NK-92 treated with Interleukin-12 subunit alpha and Interleukin-12 subunit beta, amount 100 ng/mL, for 24 hours (cell line): ENCODE data around the gene ADCYAP1.

Experiments
- DNase-seq: peaks from one replicate; lab custom pipeline; 2025; lab: John Stamatoyannopoulos, UW

ADCYAP1 gene

DNA sequence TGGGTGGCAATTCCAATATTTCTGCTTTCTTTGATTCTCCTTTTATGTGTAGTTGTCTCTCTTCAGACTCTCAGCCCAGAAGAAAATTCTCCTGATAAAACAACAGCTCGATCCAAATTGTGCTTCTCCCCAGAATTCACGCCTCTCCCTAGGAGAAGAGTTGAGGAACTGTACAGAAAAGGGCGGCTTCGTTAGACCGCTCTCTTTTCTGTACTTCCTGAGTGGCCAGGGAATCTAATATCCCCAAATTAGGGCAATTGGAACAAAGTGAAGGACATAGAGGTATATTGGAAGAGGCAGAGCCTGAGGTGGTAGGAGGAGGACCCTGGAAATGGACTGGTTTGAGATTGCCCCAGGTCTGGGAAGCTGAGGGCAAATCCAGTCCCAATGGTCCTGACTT is 5.6 kb downstream of the ADCYAP1 start:
- no peak for DNase-seq

DNA sequence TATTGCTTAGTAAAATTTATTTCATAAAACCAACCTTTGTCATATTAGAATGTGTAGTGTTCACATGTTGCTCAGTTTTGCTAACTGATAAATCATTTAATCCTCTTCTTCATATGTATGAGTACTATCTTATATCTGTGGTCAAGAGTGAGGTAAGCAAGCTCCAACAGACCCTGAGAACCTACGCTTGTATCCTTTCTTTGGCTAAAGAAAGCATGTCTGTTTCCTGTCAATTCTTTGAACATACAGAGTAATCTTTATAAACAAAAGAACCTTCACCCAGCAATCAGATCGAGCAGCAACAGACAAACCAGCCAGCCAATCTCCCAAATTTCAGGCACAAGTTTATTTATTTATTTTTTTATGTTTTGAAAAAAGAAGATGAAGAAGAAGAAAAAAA is 6.4 kb downstream of the ADCYAP1 start:
- no peak for DNase-seq

DNA sequence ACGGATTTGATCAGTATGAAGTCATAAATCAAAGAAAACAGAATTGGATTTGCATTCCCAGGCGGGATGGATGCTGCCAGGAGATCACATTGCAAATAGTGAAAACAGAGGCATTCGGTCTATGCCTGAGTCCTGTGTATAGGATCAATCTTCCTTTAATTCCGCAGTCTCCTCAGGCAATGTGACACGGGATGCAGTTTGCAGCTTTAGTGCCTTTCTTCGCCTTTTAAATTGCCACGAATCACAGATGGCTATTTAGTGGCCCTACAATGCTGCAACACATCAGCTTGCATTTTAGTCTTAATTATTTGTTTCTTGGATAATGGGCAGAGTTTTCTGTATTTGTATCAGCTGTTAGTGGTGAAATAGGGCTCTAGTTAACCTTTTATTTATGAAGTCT is 6.8 kb downstream of the ADCYAP1 start:
- DNase-seq: no peak

DNA sequence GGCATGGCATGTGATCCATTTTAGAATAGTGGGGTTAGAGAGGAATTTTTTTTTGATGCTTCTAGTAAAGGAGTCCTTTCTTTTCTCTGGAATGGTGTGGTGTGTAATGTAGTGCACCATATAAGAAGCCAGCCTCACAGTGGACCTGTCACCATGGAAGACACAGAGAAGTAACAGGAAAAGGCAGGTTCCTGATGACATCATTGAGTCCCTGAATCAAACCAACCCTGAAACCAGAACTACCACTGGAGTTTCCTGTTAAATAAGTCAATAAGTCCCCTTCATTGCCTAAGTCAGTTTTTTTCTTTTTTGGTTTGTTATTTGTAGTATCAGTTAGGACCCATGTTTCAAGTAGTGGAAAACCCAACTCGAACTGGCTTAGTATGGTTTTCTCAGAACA is 11.9 kb downstream of the ADCYAP1 start:
- DNase-seq: no peak

DNA sequence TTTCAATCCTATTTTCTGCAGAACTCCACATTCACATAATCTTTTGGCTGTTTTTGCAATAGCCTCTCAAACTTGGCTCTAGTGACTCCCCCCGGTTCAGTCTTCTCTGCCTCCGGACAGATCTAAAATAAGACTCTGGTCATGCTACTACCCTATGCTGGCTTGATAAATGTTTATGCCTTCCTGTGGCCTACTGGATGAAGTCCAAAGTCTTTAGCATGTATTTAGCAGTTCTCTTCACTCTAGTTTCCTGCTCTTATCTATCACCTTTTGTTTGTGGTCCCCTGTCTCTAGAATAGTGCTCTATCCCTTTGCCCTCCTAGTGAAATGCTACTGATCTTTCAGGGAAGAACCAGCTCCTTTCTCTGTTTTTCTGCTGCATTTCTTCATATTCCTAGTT is 14.4 kb downstream of the ADCYAP1 start:
- DNase-seq: no peak

DNA sequence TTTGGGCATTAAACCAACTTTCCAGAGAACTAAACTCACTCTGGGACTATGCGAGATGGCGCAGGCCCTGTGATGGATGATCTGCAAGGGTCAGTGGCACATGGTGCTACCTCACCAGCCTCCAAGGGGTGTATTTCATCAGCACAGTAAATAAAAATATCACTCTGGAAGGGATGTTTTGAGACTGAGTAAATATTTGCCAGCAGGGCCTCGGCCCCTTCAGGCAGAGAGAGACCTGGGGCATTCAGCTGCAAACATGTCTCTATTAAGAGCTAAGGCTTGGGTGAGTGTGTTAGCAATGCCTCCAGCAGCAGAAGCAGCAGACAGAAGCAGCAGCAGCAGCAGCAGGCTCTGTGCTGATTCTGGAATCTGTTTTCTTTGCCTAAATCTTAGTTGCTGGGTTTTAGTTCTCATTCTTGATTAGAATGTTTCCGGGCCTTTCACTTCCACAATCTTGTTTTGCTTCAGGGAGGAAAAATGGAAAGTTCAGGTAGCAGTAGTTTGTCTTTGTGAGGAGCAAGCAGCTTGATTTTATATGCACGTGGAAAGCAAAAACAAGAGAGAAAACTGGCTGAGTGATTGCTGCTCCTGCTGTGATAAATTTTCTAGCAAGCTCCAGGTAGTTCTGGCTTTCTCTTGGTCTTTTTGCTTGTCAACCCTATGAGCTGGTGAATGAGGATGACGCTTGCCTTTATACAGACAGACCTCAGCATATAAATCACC is 18.6 kb downstream of the ADCYAP1 start:
- no peak for DNase-seq

DNA sequence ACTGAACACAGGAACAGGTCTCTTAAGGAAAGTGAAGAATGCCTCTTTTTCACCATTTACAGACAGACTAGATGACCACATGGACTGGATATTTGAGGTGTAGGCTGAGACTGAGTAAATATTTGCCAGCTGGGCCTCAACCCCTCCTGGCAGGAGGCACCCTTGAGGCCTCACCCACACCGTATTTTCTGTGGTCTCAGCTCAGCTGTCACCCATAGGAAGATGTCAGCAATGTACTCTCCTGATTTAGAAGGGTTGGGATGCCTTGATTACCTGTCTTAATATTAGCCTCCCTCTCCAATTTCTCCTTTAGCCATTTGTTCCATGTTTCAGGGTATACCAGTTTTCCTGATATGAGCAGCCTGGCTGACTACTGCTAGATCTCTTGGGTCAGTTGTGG is 20.3 kb downstream of the ADCYAP1 start:
- no peak for DNase-seq

DNA sequence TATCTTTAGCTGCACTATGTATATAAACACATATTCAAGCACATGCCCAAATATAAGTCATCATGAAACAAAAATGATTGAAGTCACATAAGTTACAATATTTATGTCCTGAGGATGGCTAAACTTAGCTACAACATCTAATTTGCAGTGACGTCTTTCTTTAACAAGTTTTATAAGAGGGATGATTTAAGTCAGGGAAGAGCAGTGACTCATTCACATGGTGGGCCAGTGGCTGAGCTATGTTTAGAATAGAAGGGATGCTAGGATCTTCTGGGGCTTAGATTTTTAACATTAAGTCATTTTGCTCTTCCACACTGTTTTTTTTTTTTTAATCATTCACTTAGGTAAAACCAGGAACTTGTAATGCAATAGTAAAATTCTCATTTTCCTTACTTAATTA is 22.3 kb downstream of the ADCYAP1 start:
- no peak for DNase-seq

DNA sequence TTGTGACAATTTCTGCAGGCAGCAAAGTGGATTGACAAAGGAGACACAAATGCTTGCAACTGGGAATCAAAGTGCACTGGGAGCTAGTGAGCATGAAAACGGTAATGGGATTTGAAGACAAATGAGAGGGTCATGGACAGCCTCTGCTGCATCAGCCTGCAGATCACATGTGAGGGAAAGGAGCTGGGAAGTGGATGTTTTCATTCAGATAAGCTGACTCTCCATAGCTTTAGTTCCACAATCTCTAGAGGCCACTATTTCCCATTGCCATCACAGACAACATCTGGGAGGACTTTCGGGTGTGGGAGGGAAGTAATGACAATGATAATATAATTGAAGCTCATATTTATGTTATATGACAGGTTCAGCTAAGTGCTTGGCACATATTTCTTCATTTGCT is 28.4 kb downstream of the ADCYAP1 start:
- no peak for DNase-seq

DNA sequence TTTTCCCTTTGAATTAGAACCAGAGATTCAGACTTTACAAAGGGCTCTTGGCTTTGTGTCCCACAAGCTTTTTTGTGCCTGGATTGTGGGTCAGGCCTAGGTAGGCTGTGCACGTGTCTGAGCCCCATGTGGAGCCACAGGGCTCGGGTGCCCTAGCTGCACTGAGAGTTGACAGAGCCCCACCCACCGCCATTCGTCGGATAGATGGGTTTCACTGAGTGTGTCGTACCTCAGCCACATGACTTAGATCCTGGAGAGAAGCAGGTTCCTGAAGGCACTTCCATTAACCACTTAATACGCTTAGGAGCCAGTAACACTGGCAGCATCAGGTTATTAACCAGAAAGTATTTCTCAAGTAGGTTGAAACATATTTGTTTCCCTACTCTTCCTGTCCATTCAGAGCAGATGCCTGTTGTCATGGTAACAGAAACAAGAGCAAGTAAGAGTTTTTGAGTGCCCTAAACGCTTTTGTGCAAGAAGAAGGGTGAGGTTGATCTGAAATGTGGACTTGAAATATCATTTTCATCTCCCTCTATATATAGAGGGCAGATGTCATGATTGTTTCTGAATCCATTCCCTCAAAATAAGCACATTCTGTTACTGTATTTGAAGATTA is 30.0 kb downstream of the ADCYAP1 start:
- DNase-seq: no peak

DNA sequence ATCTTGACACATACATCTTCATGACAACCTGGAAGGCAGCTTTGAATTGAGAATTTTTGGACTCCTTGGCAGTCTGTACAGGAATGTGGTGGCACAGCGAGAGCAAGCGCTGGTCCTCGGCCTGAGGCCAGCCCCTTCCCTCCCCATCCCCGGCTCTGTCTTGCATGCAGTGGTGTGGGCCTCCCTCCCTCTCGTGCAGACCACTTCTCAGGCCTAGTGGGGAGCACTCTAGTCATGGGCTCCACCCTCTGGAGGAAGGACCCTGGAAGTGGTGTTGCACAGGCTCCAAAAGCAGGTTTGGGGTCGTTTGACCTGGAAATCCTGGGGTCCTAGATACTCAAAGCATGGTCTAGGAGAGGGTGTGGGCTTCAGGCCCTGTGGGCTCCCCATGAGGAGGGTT is 32.3 kb downstream of the ADCYAP1 start:
- DNase-seq: no peak

DNA sequence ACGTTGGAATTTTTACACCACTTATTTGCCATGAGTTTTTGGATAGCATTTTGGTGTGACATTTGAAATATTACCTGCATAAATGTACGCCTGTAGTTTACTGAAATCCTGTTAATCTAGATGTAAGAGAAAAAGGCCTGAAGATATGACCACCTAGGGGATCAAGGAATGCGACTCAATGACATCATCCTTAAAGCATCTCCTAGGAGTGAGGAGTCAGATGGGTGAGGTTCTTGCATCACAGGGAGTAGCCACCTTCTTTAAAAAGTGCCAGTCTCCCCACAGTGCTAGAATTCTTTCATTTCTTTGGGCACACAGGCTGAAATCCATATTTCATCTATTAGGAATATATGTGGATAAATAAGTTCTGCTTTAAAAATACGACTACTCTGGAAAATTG is 34.5 kb downstream of the ADCYAP1 start:
- DNase-seq: no peak

DNA sequence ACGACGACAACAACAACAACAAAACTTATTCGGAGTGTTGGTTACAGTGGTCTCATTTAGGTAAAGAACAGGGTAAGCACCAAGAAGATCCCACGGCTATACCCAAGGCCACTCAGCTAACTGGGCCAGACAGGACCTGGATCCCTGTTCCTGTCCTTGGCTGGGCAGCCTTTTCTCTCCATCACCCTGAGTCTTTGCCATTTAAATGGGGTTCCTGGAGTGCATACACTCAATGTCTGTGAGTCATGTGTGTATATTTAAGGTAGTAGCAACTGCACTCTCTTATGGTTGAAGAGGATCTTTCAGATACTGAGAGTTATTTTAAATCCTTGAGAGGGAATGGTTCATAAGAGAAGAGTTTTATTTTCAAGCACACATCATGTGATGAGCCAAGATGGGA is 35.3 kb downstream of the ADCYAP1 start:
- DNase-seq: no peak

DNA sequence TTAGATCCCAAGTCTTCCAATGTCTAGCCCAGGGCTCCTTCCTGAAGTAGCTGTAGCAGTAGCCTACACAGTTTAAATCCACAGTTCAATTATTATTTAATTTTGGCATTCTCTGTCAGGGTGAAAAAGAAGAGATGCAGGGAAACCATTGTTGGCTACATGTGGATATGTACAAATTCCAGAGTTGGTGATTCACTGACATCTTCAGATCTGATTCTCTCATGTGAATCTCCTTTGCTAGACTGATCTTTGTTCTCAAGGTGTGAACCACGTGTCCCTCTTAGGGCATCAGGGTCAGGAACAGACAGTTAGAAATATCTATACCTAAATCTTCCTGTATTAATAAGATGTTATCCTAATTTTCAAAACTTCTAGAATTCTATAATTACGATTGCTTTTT is 36.7 kb downstream of the ADCYAP1 start:
- DNase-seq: no peak

DNA sequence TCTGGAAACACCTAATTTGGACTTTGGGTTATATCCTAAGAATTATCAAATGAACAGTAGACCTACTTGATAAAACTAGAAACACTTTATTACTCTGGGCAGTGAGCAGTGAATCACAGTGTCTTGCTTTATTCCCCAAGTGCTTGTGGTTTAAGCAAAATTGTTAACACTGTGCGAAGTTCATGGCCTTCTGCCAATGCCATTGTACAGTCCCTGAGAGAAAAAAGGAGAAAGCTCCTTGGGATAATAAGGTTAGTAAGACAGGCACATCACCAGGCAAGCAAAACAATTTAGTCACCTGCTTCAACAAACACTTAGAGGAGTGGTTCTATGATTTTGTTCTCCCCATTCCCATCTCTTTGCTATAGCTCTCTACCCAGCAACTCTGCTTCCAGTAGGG is 39.8 kb downstream of the ADCYAP1 start:
- DNase-seq: no peak

DNA sequence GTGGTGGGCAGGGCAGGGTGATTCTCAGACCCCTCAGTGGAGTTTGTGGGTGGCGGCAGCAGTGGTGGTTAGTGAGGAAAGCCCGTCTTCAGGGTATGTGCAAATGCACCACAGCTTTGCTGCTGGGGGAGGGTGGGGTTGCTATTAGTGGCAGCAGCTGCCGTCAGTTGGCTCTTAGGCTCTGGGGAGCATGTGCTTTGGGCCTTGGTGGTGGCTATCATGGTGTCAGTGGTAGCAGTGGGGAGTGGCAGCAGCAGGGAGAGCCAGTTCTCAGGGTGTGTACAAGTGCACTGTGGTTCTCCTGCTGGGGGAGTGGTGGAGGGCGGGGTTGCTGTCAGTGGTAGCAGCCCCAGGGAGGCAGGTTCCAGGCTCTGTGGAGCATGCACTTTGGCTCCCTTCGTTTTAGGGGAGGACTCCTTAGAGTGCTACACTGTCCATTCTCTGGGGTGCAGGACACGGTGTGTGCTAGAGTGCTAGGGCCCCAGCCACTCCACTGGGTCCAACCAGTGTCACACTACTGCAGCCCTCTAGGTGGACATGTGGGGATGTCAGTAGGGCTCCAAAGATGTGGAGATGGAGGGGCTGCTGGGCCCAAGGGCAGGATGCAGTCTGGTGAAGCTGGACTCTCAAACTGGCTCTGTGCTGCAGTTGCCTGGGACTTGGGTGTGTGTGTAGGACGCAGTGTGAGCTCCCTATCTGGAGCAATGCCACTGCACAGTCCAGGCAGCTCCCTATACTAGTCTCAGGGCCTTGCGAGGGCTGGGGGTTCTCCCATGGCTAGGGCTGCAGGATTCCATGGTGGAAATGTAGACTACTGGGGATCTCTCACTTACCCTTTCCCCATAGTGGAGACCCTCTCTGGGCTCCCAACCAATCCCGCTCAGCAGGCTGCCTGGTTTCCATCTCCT is 45.3 kb downstream of the ADCYAP1 start:
- no peak for DNase-seq

DNA sequence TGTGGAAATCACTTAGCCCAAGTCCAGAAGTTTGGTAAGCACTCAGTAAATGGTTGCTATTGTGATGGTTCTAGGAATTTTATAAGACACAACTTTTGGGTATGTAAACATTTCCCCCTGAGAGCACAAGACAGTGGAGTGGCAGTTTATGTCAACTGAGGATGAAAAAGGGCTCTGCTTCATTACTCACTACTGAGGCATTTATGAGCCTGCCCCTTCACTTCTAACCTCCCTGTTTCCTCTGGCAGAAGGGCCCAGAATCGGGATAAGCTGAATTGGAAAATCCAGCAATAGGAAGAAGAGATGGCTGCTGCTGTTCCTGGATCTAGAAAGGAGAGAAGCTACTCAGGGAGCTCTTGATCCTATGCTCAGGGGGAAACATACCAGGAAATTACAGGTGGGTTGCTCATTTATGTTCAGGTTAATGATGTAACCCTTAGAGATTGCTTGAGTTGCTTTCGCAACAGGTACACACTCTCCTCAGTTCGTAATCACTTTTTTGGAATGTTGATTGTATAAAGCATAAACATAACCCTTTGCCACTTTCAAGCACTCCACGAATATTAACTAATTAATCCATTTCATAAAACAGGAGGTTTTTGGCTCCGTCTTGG is 46.3 kb downstream of the ADCYAP1 start:
- no peak for DNase-seq

DNA sequence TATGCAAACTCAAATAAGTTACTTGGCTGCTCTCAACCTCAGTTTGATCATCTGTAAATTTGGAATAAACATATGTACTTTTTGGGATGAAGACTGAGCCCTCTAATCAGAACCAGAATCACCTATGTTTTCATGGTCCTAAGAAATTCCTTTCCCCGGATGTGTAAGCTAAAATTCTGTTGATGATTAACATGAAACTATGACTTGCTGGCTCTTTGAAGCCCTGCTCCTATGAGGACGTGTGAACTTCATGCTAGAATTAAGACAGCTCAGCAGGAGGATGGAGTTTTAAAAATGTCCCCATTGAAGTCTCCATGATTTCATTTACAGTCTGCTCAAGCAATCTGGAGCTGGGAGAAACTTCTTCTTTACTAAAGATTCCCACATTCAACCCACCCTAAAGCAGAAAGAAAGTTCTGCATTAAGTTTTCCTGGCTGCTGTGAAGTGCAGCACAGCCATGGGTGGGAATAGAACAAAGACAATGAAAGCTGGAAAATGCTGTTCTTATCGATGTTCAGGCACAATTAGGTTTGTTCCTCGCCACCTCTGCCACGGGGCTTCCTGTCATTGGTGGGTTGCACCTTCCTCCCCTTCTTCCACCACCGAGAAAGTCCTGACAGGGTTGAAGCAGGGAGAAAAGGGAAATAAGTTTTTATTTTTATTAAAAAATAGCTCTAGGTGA is 50.9 kb downstream of the ADCYAP1 start:
- DNase-seq: no peak

DNA sequence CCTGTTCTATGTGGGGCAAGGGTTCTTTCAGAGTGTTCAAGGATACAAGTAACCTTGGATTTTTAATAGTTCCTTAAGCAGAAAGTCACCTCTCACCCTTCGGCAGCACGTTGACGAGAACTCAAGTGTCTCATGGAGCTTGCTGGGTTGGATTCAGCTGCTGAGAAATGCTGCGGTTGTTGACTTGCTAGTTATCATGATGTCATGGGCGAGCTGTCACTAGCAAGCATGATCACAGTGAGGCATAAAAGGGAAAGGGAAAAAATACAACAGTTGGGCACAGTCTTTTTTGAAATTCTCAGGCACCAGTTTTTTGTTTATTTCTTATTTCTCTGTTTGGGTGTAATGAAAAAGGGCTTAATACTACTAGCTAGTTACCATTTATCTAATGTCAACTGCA is 53.2 kb downstream of the ADCYAP1 start:
- no peak for DNase-seq

DNA sequence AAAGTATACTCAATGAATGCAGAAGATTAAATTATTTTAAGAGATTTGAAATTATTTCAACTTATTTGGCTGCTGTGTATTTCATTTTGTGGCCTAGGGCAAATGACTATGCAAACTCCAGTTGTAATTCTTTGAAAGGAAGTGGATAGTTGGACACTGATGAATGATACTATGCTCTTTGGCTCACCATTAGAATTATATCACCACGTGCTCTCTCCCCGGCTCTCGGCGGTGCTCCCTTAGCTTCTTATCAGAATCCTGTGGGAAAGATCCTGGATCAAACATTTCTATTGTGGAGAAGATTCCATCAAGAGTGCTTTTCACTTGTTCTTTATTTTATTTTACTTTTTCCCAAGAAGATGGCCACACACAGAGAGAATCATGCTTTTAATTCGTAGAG is 55.2 kb downstream of the ADCYAP1 start:
- DNase-seq: no peak
